Vagina (tissue), 2 donors: ENCODE data around the gene ZNF384. TPM values are rescaled to one million over a fixed set of nuclear protein-coding genes. Genes with fewer than 3 reads are reported as not detected.

Experiments used
- DNase-seq, 2 donors: peaks; one replicate each; pipeline ENCODE4 v3.0.0-alpha.2; 2017; ENCODE audit errors: extremely low spot score in 2 of 2
- H3K27ac ChIP-seq: fragments of 200-600 bp; sonication (generic); one replicate; pipeline ENCODE4 v1.5.1; 2019
- H3K27me3 ChIP-seq: fragments of 200-600 bp; sonication (generic); one replicate; pipeline ENCODE4 v1.5.1; 2019
- H3K36me3 ChIP-seq, 2 donors: fragments of 200-600 bp; sonication (generic); one replicate each; pipeline ENCODE4 v1.5.1; 2017 to 2019
- H3K4me1 ChIP-seq: fragments of 200-600 bp; sonication (generic); one replicate; pipeline ENCODE4 v1.5.1; 2019
- H3K4me3 ChIP-seq, 2 donors: fragments of 200-600 bp; sonication (generic); 1 replicate in 1 of 2; 2 replicates in 1 of 2; pipeline ENCODE4 v1.5.1; 2016 to 2019
- H3K9me3 ChIP-seq: fragments of 200-600 bp; sonication (generic); one replicate; pipeline ENCODE4 v1.5.1; 2019
- CTCF ChIP-seq, 3 experiments: fragments of 450-650 bp in 2 of 3; fragments of 200-600 bp in 1 of 3; sonication (generic) in 1 of 3; IDR thresholded peaks; one replicate each; pipeline ENCODE4 v1.5.1; 2017 to 2019; ENCODE audit warnings: antibody characterized with exemption in 3 of 3, mild to moderate bottlenecking in 2 of 3, moderate library complexity in 2 of 3
- POLR2A ChIP-seq, 2 donors: fragments of 450-650 bp; IDR thresholded peaks; one replicate each; pipeline ENCODE4 v1.6.1; 2017; ENCODE audit warnings: antibody characterized with exemption in 2 of 2, mild to moderate bottlenecking in 2 of 2, moderate library complexity in 2 of 2
- POLR2AphosphoS5 ChIP-seq, 2 donors: sonication (generic); formaldehyde crosslinking; IDR thresholded peaks; one replicate each; pipeline ENCODE4 v1.9.0; 2017; ENCODE audit warnings: antibody characterized with exemption in 2 of 2, mild to moderate bottlenecking in 2 of 2, low read depth in 1 of 2; ENCODE audit not compliant: insufficient read depth in 1 of 2
- intact Hi-C: fragments of 100-400 bp; cut with DNase I; formaldehyde crosslinking; loops from one replicate; pipeline ENCODE4 v1.15.1; 2023
- total RNA-seq: library from RNA; depleted of rRNA; stranded (reverse); fragments of >200 nt; gene quantifications from one replicate; pipeline ENCODE4 v1.2.3, GENCODE V29; 2016

Gene ZNF384
- total RNA-seq, 1 donor from 2014 or later, result 31.9 TPM

- Histone ChIP-seq H3K4me1 (peaks cover 18% of the 10 kb centered on the region), H3K27me3 (no peaks in the 10 kb centered on the region), H3K4me3 (no peak overlapping the region), H3K9me3 (no peaks in the 10 kb centered on the region), H3K36me3 (no peaks in the 10 kb centered on the region), H3K27ac (no peak overlapping the region)
- DNase-seq, result no peak
- no peak for TF ChIP-seq CTCF (IDR thresholded peaks at IDR 0.05)
- TF ChIP-seq POLR2AphosphoS5 (IDR thresholded peaks at IDR 0.05; ENCODE audit: insufficient read depth in 1 of 2, low read depth in 1 of 2), result no peak
- no peak for TF ChIP-seq POLR2A (IDR thresholded peaks at IDR 0.05)
- intact Hi-C loops, result no loop called here
Observed at GRCh38 chr12:6694701-6695100, 5.5 kb upstream of the ZNF384 start.

- DNase-seq, result no peak
- H3K9me3 ChIP-seq, result no peaks in the 10 kb centered on the region
- H3K36me3 ChIP-seq, result no peaks in the 10 kb centered on the region
- no peaks in the 10 kb centered on the region for H3K27me3 ChIP-seq
- no peak overlapping the region for H3K27ac ChIP-seq
- H3K4me1 ChIP-seq, result peaks cover 12% of the 10 kb centered on the region
- intact Hi-C loops, result no loop called here
- TF ChIP-seq CTCF (IDR thresholded peaks at IDR 0.05) (no peak), POLR2A (IDR thresholded peaks at IDR 0.05) (no peak), POLR2AphosphoS5 (IDR thresholded peaks at IDR 0.05; ENCODE audit: insufficient read depth in 1 of 2, low read depth in 1 of 2) (no peak)
- H3K4me3 ChIP-seq, result no peak overlapping the region
Observed at GRCh38 chr12:6693832-6694355, 4.7 kb upstream of the ZNF384 start.

- no peaks in the 10 kb centered on the region for H3K9me3 ChIP-seq
- H3K27ac ChIP-seq, result no peak overlapping the region
- intact Hi-C loops, result no loop called here
- no peaks in the 10 kb centered on the region for H3K27me3 ChIP-seq
- H3K36me3 ChIP-seq, result no peaks in the 10 kb centered on the region
- no peak overlapping the region for H3K4me3 ChIP-seq
- peaks cover 19% of the 10 kb centered on the region for H3K4me1 ChIP-seq
- DNase-seq, result no peak
- TF ChIP-seq CTCF (IDR thresholded peaks at IDR 0.05), result no peak
- no peak for TF ChIP-seq POLR2AphosphoS5 (IDR thresholded peaks at IDR 0.05; ENCODE audit: insufficient read depth in 1 of 2, low read depth in 1 of 2)
- no peak for TF ChIP-seq POLR2A (IDR thresholded peaks at IDR 0.05)
Observed at GRCh38 chr12:6692888-6693287, 3.7 kb upstream of the ZNF384 start.

GRCh38 chr12:6691473-6691872 is 2.3 kb upstream of the ZNF384 start:
- no peak for DNase-seq
- H3K4me1 ChIP-seq, result peaks cover 33% of the 10 kb centered on the region
- H3K36me3 ChIP-seq, result no peaks in the 10 kb centered on the region
- H3K4me3 ChIP-seq, result no peak overlapping the region
- intact Hi-C loops, result no loop called here
- TF ChIP-seq POLR2AphosphoS5 (IDR thresholded peaks at IDR 0.05; ENCODE audit: insufficient read depth in 1 of 2, low read depth in 1 of 2), result no peak
- TF ChIP-seq POLR2A (IDR thresholded peaks at IDR 0.05), result no peak
- no peak for TF ChIP-seq CTCF (IDR thresholded peaks at IDR 0.05)
- H3K27me3 ChIP-seq, result no peaks in the 10 kb centered on the region
- H3K9me3 ChIP-seq, result no peaks in the 10 kb centered on the region
- no peak overlapping the region for H3K27ac ChIP-seq

GRCh38 chr12:6688543-6688998 is 604 bp downstream of the ZNF384 start:
- Histone ChIP-seq H3K27ac (peak overlapping the region; percentile 88), H3K36me3 (no peaks in the 10 kb centered on the region), H3K27me3 (no peaks in the 10 kb centered on the region), H3K9me3 (no peaks in the 10 kb centered on the region), H3K4me1 (peaks cover 38% of the 10 kb centered on the region), H3K4me3 (peak overlapping the region; percentile 68 to 100)
- no peak for TF ChIP-seq POLR2A (IDR thresholded peaks at IDR 0.05)
- no peak for TF ChIP-seq POLR2AphosphoS5 (IDR thresholded peaks at IDR 0.05; ENCODE audit: insufficient read depth in 1 of 2, low read depth in 1 of 2)
- TF ChIP-seq CTCF (IDR thresholded peaks at IDR 0.05), result no peak
- DNase-seq, result no peak
- intact Hi-C loops, result loop anchor here (2.0 kb wide), 1 partner anchor 36 kb away; the partner anchor contains the start of gene COPS7A
